GM21390 (cell line): ENCODE measurements around the gene CPT2.

Source experiments
- ATAC-seq: cut with Tn5 transposase; IDR thresholded peaks from one replicate; pipeline ENCODE4 v1.9.1; 2021; ENCODE audit not compliant: unreplicated experiment

Gene CPT2

GRCh38 chr1:53214376-53214940, 17.8 kb downstream of the CPT2 start:
- ATAC-seq, result no peak

GRCh38 chr1:53218201-53218600, 21.6 kb downstream of the CPT2 start:
- ATAC-seq, result no peak

GRCh38 chr1:53219711-53220110, 23.1 kb downstream of the CPT2 start:
- ATAC-seq, result no peak

- peak; percentile 91 for ATAC-seq
Observed at GRCh38 chr1:53220171-53220961, 23.7 kb downstream of the CPT2 start, which contains the start of gene CZIB. Gene CZIB, minus strand, starts transcription at chr1:53220634. Its CDS starts 59 bp downstream, at chr1:53220575.

GRCh38 chr1:53220962-53221286, 24.3 kb downstream of the CPT2 start:
- no peak for ATAC-seq

GRCh38 chr1:53237638-53238037, 41.0 kb downstream of the CPT2 start:
- ATAC-seq, result no peak

- ATAC-seq, result peak; percentile 98
Observed at GRCh38 chr1:53238197-53239155, 41.9 kb downstream of the CPT2 start, which contains the start of gene MAGOH. Gene MAGOH, minus strand, starts transcription at chr1:53238518. Its CDS starts 70 bp downstream, at chr1:53238448.

GRCh38 chr1:53241828-53242227, 45.2 kb downstream of the CPT2 start:
- no peak for ATAC-seq

- ATAC-seq, result no peak
Observed at GRCh38 chr1:53242381-53242780, 45.8 kb downstream of the CPT2 start.

- ATAC-seq, result no peak
Observed at GRCh38 chr1:53244141-53244540, 47.5 kb downstream of the CPT2 start.

GRCh38 chr1:53246261-53247134, 49.9 kb downstream of the CPT2 start:
- no peak for ATAC-seq

GRCh38 chr1:53249706-53250105, 53.1 kb downstream of the CPT2 start:
- no peak for ATAC-seq

GRCh38 chr1:53250325-53250724, 53.7 kb downstream of the CPT2 start:
- no peak for ATAC-seq

GRCh38 chr1:53254011-53254640, 57.5 kb downstream of the CPT2 start:
- ATAC-seq, result no peak

- no peak for ATAC-seq
Observed at GRCh38 chr1:53255031-53255430, 58.4 kb downstream of the CPT2 start.

- no peak for ATAC-seq
Observed at GRCh38 chr1:53256511-53257453, 60.2 kb downstream of the CPT2 start.

- no peak for ATAC-seq
Observed at GRCh38 chr1:53257454-53258081, 60.9 kb downstream of the CPT2 start.

GRCh38 chr1:53258216-53258615, 61.6 kb downstream of the CPT2 start:
- ATAC-seq, result no peak
